Measurements from ENCODE around the gene E2F8.
A peak's percentile ranks its signal among the peaks of the same experiment; 100 is the strongest.

E2F8 gene

GRCh38 chr11:19251577-19251976, 10.8 kb upstream of the E2F8 start:
- DNase-seq, result no peak

- no peak for DNase-seq
Measured at GRCh38 chr11:19246816-19247215, 6.1 kb upstream of the E2F8 start.

DNA sequence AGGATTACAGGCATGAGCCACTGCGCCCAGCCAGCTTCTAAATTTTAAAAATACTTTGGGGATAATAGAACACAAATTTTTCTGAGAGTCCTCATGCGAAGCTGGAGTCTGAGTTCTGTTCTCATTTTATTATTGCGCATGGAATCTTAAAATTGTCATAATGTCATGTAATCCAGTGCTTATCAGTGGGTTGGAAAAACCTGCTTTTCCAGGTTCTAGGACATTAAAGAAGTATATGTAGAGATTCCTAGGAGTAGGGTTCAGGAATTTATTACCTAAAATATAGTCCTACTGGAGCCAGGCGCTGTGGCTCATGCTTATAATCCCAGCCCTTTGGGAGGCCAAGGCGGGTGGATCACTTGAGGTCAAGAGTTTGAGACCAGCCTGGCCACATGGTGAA, 4.6 kb upstream of the E2F8 start:
- no peak for DNase-seq

DNA sequence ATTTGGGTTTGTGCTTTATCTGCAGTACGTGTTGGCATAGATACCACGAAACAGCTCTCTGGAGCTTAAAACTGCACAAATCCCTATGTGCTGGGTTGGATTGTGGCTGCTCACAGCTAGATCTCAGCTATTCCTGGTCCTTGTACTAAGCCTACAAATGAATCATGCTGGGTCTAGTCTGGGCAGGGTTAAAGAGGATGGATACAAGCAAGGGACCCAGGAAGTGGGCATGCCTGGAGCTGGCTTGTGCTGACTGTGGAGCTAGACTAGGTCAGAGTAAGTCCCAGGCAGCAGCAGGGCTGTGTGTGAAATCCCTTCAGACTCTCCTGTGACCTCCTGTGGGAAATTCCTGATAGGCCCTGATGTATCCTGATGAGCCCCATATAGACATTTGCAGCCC, 3.9 kb upstream of the E2F8 start:
- no peak for DNase-seq

DNA sequence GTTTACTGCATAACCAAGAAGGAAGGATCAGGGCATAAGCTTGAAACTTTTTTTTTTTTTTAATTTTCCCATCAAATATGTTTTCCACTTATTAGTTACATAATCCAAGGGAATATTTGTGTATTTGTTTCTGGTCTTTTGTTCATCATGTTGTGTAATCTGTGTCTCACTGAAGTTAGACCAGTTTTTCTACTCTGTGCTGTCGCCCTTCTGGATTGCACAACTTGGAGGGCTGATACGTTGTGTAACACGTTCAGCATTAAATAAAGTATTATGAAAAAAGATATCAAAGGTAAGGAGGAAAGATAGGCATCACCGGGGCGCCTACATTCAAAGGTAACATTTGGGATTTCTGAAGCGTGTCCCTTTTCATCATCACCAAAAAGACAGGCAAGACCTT, 3.3 kb upstream of the E2F8 start:
- no peak for DNase-seq

DNA sequence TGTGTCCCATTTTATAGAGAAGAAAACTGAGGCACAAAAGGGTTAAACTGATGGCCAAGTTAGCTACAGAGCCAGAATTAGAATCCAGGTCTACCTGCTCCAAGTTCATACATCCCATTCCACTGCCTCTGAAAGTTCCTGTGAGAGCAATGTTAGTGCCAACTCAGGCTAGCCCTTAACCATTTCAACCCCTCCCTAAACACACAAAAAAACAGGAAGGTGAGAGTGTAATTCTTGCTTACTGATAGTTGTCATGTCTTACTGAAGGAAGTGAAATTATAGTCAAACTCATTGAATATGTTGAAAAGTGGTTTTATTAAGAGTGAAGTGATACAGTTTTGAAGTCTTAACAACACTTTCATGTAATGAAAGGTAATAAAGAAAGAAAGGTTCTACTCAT, 2.9 kb upstream of the E2F8 start:
- peak; percentile 33 for DNase-seq

- peak; percentile 33 for DNase-seq
Measured at GRCh38 chr11:19243143-19243542, 2.4 kb upstream of the E2F8 start.

GRCh38 chr11:19242179-19242932, 1.6 kb upstream of the E2F8 start:
- DNase-seq, result peak; percentile 50

- DNase-seq, result peak; percentile 73
Measured at GRCh38 chr11:19241260-19242178, 774 bp upstream of the E2F8 start.

GRCh38 chr11:19239039-19239438, 1.7 kb downstream of the E2F8 start:
- peak; percentile 7 for DNase-seq

DNA sequence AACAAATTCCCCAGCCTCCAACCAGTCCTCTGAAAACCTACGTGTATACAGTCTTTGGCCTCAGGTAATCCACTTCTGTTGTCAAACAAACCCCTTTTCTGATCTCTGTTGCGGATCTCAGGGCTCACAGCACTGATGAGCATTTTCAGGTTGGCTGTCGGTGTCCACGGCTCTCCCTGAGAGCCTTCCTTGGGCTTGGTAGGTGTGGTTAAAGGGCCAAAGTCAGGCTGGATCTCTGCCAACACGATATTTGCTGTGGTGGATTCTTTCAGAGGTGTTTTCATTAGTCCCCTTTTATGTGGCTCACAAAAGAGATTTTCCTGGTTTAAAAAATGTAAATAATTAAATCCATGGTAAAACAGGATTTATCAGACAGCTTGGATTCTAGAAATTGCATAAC, 2.9 kb downstream of the E2F8 start:
- DNase-seq, result peak; percentile 15

DNA sequence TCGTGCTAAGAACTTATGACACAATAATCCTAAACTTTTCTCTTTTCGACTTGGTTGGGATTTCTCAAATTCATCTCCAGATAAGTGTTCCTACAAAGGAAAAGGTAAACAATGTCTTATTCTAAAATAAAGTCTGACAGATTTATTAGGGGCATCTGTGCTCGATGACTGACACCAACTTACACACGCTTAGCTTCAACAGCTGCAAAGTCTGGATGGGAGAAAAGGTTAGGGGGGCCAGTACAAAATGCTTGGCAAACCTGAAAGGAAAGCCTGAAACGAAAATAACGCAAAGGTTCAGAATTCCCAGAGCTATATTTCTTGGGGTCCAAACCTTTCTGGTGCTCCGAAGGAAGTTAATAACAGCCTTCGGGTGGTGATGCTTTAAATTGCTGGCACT, 3.4 kb downstream of the E2F8 start:
- DNase-seq, result no peak

DNA sequence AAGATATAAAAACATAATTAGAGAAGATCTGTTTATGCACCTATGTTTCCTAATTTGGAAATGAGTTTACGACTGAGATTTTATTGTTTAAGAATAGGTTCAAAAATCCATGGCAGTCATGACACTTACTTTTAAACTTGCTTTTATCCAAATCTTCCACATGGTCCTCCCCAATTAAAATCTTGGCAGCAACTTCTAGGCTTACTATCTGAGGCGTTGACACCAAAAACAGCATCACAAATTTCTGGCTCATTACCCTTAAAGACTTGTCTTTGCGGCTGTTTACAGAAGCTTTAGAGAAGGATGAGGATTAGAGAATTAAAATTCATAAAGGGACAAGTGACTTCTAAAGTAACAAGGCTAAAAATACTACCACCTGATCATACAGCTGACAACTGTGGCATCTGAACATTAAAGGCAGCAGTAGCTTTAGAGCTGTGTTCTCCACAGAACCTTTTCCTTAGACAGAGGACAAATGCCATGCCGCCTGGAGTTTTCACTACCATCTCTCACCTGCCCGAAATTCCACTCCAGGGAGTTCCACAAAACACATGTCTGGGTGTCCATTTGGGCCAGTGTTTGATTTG, 6.4 kb downstream of the E2F8 start:
- no peak for DNase-seq

GRCh38 chr11:19232910-19233503, 7.7 kb downstream of the E2F8 start:
- no peak for DNase-seq

- no peak for DNase-seq
Measured at GRCh38 chr11:19229671-19230070, 11.1 kb downstream of the E2F8 start.

GRCh38 chr11:19228968-19229367, 11.8 kb downstream of the E2F8 start:
- no peak for DNase-seq

DNA sequence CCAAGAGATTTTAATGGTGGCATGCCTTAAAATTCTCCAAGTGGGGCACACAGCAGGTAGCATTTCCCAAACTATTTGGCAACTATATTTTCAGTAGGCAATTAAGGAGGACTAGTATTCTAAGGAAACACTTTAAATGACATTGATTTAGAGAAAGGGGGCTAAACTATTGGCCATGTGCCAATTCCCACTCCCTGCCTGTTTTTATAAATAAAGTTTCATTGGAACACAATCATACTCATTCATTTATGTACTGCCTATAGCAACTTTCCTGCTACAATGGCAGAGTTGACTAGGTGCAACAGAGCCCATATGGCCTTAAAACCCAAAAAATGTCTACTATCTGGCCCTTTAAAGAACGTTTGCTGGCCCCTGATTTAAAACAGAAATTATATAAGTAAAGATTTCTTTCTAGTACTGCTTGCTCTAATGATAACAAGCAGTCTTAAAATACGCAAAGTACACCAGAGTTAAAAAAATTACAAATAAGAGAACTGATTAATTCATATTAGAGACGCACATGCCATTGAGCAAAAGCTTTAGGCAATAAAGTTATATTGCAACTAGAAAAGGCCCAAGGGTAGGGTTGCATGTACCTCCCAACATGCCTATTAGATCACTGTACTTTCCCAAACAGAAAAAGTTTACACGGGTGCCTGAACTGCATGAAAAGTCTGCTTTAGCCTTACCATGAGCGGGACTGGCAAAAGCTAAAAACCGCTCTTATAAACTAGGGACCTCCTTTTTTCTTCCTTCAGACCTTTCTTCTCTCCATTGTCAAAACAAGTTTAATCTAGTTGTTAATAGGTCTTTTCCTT, 14.2 kb downstream of the E2F8 start:
- no peak for DNase-seq

- no peak for DNase-seq
Measured at GRCh38 chr11:19225581-19225980, 15.2 kb downstream of the E2F8 start.

- no peak for DNase-seq
Measured at GRCh38 chr11:19225123-19225522, 15.6 kb downstream of the E2F8 start.

DNA sequence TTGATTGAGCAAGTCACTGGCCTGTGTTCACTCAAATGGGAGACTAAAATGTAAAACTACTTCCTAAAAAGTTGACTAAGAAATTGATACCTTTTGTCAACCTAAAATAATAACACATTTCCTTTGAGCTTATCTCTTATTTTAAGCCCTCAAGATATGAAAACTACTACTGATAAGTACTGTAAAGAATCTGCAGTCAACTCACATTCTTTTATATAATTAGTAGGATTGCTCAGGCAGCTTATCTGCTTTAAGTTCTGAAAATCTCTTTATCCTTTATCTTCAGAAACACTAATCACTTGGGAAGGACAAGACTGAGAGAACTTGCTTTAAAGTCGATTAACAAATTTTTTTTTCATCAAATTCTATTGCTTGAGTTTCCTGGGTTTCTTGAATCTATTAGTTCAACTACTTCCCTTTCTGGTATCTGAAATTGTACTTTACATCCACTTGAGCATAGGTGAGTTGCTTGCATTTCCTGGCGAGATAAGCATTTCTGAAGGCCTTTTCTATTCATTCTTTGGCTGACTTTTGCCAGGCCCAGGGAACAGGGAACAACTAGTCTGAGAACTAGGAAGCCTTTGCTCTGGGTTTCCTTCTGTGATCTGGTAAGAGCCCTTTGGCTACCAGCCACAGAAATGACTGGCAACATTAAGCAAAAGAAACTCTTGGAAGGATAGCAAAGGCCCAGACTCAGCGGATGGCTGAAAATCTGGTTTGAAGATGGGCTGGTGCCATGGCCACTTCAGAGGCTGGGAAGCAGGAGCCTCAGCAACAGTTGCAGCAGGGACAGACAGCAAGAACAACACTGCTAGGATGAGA, 19.6 kb downstream of the E2F8 start:
- no peak for DNase-seq

DNA sequence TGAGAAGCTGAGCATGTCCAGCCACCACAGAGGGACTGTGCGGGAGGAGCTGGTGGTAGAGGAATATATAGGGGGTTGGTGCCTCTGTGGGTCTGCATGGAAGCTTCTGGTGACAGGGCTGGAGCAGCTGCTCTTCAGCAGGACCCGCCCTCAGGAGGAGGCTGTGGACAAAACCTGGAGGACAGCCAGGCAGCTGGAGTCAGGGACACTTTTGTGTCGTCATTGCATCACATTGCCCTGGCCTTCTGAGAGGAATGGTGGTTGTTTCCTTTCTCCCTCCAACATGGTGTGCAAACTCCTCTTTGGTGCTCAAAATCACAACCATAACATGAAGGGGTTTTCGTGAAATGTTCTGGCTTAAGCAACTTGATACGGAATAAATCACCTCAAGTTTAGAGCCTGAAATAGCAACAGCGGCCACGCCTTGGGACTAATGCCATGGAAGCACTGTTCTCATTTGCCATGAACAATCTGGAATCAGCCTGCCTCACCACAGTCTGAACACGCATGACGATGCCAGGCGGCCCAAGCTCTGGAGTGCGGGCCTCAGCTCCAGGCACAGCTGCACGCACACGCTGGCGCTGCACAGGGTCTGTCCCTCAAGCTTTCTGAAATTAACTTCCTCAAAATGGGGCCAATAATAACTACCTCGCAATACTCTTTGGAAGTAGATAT, 21.8 kb downstream of the E2F8 start:
- peak; percentile 66 for DNase-seq

All from NCI-H69 (cell line).